Hippocampal formation (tissue), 2 donors: ENCODE data around the gene SULT1A2.
A peak's percentile ranks its signal among the peaks of the same experiment; 100 is the strongest.
"Not testable (repeated sequence)": the region's sequence is repeated elsewhere in the genome, so short reads cannot be mapped to it uniquely, and the experiment has no call there.

Experiments used
- DNase-seq, 2 donors: peaks; one replicate each; lab custom pipeline; 2025; lab: John Stamatoyannopoulos, UW

Gene SULT1A2

GRCh38 chr16:28596840-28597691 lies at the start of gene SULT1A2:
Gene SULT1A2, minus strand, starts transcription at chr16:28597050. Its CDS starts 1,120 bp downstream, at chr16:28595930.
- DNase-seq, result no peak

- DNase-seq, result not testable (repeated sequence)
Measured at GRCh38 chr16:28639959-28640358, 43.1 kb upstream of the SULT1A2 start.

- DNase-seq, result not testable (repeated sequence)
Measured at GRCh38 chr16:28638359-28638758, 41.5 kb upstream of the SULT1A2 start.

GRCh38 chr16:28637765-28638164 lies 40.9 kb upstream of the SULT1A2 start, which contains the start of gene NPIPB8:
Gene NPIPB8, plus strand, starts transcription at chr16:28638065. Its CDS starts 296 bp downstream, at chr16:28638361.
- not testable (repeated sequence) for DNase-seq

GRCh38 chr16:28636093-28636823 lies 39.4 kb upstream of the SULT1A2 start:
- not testable (repeated sequence) for DNase-seq

- not testable (repeated sequence) for DNase-seq
Measured at GRCh38 chr16:28630905-28631304, 34.1 kb upstream of the SULT1A2 start.

- no peak for DNase-seq
Measured at GRCh38 chr16:28623172-28623711, 26.4 kb upstream of the SULT1A2 start.

- not testable (repeated sequence) for DNase-seq
Measured at GRCh38 chr16:28622532-28623171, 25.8 kb upstream of the SULT1A2 start.

- DNase-seq, result no peak
Measured at GRCh38 chr16:28621481-28622155, 24.8 kb upstream of the SULT1A2 start.

GRCh38 chr16:28620316-28620715 lies 23.5 kb upstream of the SULT1A2 start:
- not testable (repeated sequence) for DNase-seq

- DNase-seq, result no peak
Measured at GRCh38 chr16:28617874-28618273, 21.0 kb upstream of the SULT1A2 start.

GRCh38 chr16:28616636-28617035 lies 19.8 kb upstream of the SULT1A2 start:
- DNase-seq, result no peak

- DNase-seq, result not testable (repeated sequence)
Measured at GRCh38 chr16:28616224-28616577, 19.4 kb upstream of the SULT1A2 start.

GRCh38 chr16:28615486-28616223 lies 18.8 kb upstream of the SULT1A2 start:
- peak in 1 of 2 donors; percentile 11 for DNase-seq

- DNase-seq, result not testable (repeated sequence)
Measured at GRCh38 chr16:28614561-28614960, 17.7 kb upstream of the SULT1A2 start.

- DNase-seq, result not testable (repeated sequence)
Measured at GRCh38 chr16:28613912-28614311, 17.1 kb upstream of the SULT1A2 start.

- not testable (repeated sequence) for DNase-seq
Measured at GRCh38 chr16:28612359-28613280, 15.8 kb upstream of the SULT1A2 start.

GRCh38 chr16:28610595-28611191 lies 13.8 kb upstream of the SULT1A2 start:
- DNase-seq, result no peak
